Suprapubic skin (tissue), 4 donors: ENCODE measurements around the gene IL23R.

ENCODE experiments used
- CTCF ChIP-seq, 2 donors: fragments of 200-600 bp in 1 of 2; fragments of 450-650 bp in 1 of 2; sonication (generic) in 1 of 2; IDR thresholded peaks; one replicate each; pipeline ENCODE4 v1.5.1; 2016 to 2019; ENCODE audit warnings: antibody characterized with exemption in 2 of 2, mild to moderate bottlenecking in 1 of 2, moderate library complexity in 1 of 2
- EP300 ChIP-seq: sonication (generic); formaldehyde crosslinking; IDR thresholded peaks from one replicate; pipeline ENCODE4 v1.6.1; 2017; ENCODE audit warnings: antibody characterized with exemption
- POLR2A ChIP-seq, 2 donors: fragments of 450-650 bp; IDR thresholded peaks; one replicate each; pipeline ENCODE4 v1.6.1; 2017; ENCODE audit warnings: antibody characterized with exemption in 2 of 2, mild to moderate bottlenecking in 2 of 2, moderate library complexity in 2 of 2
- POLR2AphosphoS5 ChIP-seq, 3 donors: sonication (generic); formaldehyde crosslinking; IDR thresholded peaks; one replicate each; pipeline ENCODE4 v1.6.1; 2017; ENCODE audit warnings: antibody characterized with exemption in 3 of 3

- TF ChIP-seq POLR2AphosphoS5 (IDR thresholded peaks at IDR 0.05) (no peak), CTCF (IDR thresholded peaks at IDR 0.05) (no peak), EP300 (no peak), POLR2A (IDR thresholded peaks at IDR 0.05) (no peak)
Measured at GRCh38 chr1:67257173-67257535, 90.9 kb downstream of the IL23R start.
